Limb (tissue), 2 donors: Measurements from ENCODE around the gene TMEM260.
"Not testable (repeated sequence)": the region's sequence is repeated elsewhere in the genome, so short reads cannot be mapped to it uniquely, and the experiment has no call there.

ENCODE experiments used
- DNase-seq, 2 donors: peaks; one replicate each; pipeline ENCODE4 v3.0.0-alpha.2; 2016; ENCODE audit errors: extremely low spot score in 2 of 2

Gene TMEM260

DNA sequence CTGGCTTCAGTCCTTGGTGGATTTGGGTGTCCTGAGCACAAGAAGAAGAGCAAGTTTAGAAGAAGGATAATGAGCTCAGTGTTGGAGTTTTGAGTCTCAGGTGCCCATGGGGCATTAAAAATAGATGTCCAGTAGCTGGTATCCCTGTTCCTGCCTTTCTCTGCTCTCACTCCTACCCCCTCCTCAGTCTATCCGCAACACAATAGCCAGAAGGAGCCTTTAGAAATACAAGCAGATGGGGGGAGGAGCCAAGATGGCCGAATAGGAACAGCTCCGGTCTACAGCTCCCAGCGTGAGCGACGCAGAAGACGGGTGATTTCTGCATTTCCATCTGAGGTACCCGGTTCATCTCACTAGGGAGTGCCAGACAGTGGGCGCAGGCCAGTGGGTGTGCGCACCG lies 87.7 kb downstream of the TMEM260 start:
- not testable (repeated sequence) for DNase-seq

DNA sequence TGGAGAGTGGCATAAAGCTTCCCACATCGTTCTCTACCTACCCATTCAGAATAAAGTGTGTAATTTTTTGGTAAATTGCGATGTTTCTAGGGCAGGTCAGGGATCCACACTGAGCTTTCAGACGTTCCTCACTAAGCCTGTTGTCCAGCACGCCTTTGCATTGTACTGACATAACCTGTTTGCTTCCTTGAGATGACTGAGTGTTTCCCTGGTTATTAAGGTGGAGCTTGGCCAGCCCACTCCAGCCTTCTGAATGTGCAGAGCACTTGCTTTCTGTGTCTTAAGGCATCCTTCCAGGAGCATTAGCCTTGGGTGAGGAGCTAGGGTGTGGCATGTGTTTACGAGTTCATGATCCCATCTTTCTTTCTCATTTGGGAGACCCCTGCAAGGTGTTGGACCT lies 96.4 kb downstream of the TMEM260 start:
- no peak for DNase-seq

DNA sequence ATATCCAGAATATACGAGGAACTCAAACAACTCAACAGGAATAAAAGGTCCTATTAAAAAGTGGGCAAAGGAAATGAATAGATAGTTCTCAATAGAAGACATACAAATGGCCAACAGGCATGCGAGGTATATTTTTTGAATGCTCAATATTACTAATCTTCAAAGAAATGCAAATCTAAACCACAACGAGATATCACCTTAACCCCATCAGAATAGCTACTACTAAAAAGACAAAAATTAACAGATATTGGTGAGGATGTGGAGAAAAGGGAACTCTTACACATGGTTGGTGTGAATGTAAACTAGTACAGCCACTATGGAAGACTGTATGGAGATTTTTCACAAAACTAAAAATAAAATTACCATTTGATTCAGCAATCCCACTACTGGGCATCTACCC lies 99.2 kb downstream of the TMEM260 start:
- DNase-seq: no peak

DNA sequence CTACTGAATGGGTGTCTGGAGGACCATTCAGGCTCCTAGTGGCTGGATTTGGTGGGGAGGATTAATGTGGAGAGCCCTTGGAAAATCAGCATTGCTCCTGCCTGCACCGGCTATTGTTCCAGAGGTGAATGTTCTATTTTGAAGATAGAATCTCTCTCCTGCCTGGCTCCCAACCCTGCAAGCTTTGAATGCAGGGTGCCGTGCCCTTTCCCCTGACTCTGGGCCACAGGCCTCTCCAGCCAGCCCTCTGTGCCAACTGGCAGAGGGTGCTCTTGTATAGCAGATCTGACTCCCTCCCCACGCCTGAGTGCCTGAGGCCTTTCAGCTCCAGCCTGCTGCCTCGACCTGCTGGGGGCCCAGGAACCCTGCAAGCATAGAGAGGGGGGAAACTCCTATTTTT lies 106.8 kb downstream of the TMEM260 start:
- DNase-seq: no peak

DNA sequence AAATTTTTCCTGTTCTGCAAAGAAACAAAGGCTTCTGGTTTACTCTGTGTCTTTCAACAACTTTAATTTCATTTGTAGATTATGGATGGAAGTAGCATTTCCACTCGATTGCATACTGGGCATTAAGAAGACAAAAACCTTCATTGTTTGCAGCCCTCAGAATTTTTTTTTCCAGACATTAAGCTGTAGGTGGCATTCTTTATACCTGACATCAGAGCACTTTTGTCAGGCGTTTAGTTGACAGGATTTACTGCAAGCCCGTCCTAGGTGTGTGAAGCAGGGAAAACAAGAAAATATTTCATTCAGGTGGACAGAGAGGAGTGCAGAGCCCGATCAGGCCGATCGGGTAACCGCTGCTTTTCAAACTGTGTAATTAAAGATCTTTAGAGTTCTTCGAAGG lies 107.5 kb downstream of the TMEM260 start:
- DNase-seq: no peak

DNA sequence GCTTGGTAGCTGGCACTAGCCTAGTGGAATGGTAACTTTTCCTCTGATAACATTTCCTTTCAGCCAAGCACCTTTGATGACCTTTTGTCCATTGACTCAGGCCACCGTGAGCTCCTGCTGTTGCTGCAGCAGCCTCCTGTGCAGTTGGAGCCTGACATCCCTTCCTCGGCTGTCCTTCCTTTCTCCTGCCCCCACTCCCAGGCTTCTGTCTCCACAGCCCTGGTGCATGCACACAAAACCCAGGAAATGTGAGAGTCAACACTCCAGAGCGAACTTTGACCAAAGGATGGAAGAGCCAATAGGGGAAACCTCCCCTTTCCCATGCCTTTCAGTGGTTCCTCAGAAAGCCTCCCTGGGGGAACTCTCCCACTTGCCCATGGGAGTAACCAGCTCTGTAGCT lies 115.0 kb downstream of the TMEM260 start:
- DNase-seq: no peak

DNA sequence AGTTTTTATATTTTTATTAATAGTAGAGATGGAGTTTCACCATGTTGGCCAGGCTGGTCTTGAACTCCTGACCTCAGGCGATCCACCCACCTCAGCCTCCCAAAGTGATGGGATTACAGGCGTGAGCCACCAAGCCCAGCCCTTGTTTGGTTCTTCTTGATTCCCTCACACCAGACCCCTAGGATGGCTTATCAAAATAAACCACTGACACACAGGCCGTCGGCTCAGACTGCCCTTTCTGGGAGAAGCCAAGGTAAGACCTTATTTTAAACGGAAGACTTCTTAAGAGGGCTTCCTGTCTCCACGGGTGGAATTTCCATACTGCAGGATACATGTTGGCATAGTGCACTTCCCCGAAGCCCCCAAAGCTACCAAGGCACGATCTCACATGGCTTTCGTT lies 115.6 kb downstream of the TMEM260 start:
- DNase-seq: not testable (repeated sequence)
